GM12873 (cell line): ENCODE results near the gene C18orf54.

ENCODE experiments used
- CTCF ChIP-seq: IDR thresholded peaks from 2 replicates; pipeline ENCODE4 v1.5.1; 2012; ENCODE audit warnings: low read depth, mild to moderate bottlenecking, moderate library complexity, low read length, control low read depth; ENCODE audit not compliant: insufficient read depth; ENCODE audit errors: missing control alignments

The C18orf54 gene

DNA sequence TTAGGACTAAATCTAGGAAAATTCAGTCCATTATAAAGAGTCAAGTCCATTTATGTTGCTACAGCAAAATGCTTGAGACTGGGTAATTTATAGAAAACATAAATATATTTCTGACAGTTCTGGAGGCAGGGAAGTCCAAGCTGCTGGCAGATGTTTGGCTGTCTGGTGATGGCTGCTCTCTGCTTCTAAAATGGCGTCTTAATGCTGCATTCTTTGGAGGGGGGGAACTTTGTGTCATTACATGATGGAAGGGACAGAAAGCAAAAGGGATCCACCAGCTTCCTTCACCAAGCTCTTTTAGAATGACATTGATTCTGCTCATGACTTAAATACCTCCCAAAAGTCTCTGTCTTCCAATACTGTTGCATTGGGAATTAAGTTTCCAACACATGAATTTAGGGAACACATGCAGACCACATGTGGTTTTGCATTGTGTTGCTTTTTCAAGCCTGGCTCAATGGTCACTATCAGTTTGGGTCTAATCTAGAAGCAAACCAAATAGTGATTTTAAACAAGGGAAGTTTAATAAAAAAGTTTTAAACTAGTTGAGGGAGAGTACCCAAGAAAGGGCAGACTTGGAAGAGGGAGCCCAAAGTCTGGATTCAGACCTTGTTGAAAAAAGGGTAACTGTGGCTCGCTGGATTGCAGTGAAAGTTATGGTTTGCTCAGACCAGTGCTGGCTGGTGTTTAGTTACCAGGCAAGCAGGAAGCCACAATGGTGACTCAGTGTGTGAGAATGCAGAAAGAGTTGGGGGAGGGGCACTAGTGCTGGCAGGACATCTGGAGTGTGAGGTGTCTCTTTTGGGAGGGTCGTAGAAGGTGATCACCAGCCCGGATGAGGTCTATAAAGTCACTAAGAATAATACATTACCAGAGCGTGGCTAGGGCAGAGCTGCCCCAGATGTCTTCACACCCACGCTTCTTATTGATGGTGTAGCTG, 30.8 kb downstream of the C18orf54 start:
- TF ChIP-seq CTCF, result no peak

DNA sequence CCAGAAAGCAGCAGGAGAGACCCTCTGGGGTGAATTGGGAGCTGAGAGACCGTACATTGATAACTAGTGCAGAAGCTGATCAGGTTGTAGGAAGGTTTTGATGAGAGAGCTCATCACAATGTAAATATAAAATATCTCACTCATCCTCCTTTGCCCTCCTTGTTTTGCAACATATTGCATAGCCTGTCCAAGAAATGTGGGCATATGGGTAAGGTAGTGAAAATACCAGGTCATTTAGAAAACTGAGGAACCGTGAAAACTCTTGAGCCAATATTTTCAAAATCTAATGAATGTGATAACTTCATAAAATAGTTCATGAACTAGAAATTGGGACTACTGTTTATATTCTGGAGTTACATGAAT, 31.4 kb downstream of the C18orf54 start:
- TF ChIP-seq CTCF, result no peak

DNA sequence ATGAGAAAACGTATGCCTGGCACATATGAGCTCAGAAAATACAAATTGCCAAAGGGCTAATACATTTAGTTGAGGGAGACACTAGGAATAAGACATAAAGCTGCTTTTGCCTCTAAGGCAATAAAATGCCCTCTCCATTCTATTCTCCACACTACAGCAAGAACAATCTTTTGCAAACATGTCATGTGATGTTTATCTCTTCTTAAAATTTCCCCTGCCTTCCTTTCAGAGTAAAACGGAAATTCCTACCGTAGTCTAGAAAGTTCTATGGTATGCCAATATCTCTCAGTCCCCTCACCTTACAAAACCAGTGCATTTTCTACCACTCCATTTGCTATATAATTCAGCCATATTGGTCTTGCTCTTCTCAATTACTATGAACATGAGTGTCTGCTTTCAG, 33.1 kb downstream of the C18orf54 start:
- no peak for TF ChIP-seq CTCF

GRCh38 chr18:54392543-54393023, 34.9 kb downstream of the C18orf54 start:
- peak; percentile 73 for TF ChIP-seq CTCF

GRCh38 chr18:54393648-54394294, 36.1 kb downstream of the C18orf54 start:
- no peak for TF ChIP-seq CTCF

DNA sequence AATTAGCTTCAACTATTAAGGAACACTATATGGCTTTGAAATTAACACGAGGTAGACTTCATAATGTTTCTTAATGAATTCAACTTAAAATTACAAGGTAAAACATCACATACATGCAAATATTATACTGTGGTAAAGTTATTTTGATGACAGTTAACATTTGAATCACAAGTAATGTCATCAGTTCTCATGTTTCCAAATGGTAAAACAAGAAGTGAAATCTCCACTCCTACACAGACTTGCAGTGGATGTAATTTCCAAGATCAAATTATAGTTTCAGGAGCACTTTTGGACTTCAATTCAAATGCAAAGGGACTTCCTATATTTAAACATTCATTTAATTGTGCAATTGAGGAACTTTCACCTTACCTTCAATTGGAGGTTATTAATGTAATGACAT, 39.1 kb downstream of the C18orf54 start:
- no peak for TF ChIP-seq CTCF

- TF ChIP-seq CTCF, result no peak
These were observed 47.6 kb downstream of the C18orf54 start for GRCh38 chr18:54405290-54405689.
